Endodermal cell (in vitro differentiated cells): ENCODE data around the gene MAP9. TPM values are rescaled to one million over a fixed set of nuclear protein-coding genes. Genes with fewer than 3 reads are reported as not detected.

Experiments
- DNase-seq: peaks from one replicate; pipeline ENCODE4 v3.0.0-alpha.2; 2017
- H3K27ac ChIP-seq: 2 replicates; pipeline ENCODE4 v1.5.1; 2013; ENCODE audit warnings: mild to moderate bottlenecking, low read depth, low read length, moderate library complexity
- H3K27me3 ChIP-seq: 2 replicates; pipeline ENCODE4 v1.6.1; 2013; ENCODE audit warnings: mild to moderate bottlenecking, low read length, moderate library complexity; ENCODE audit not compliant: insufficient read depth, control insufficient read depth, poor library complexity, severe bottlenecking
- H3K36me3 ChIP-seq: 2 replicates; pipeline ENCODE4 v1.7.0; 2013; ENCODE audit warnings: mild to moderate bottlenecking, low read length, moderate library complexity; ENCODE audit not compliant: control insufficient read depth, insufficient read depth
- H3K4me1 ChIP-seq: one replicate; pipeline ENCODE4 v1.7.0; 2013; ENCODE audit warnings: low read length; ENCODE audit not compliant: control insufficient read depth, insufficient read depth
- H3K4me3 ChIP-seq: 2 replicates; pipeline ENCODE4 v1.5.1; 2013; ENCODE audit warnings: mild to moderate bottlenecking, low read length, moderate library complexity
- H3K9ac ChIP-seq: 2 replicates; pipeline ENCODE4 v1.6.1; 2013; ENCODE audit warnings: mild to moderate bottlenecking, low read length, moderate library complexity; ENCODE audit not compliant: poor library complexity, severe bottlenecking; ENCODE audit errors: extremely low read depth
- H3K9me3 ChIP-seq: 2 replicates; pipeline ENCODE4 v1.6.1; 2013; ENCODE audit warnings: mild to moderate bottlenecking, low read length, moderate library complexity; ENCODE audit not compliant: control insufficient read depth
- H3K27ac Mint-ChIP-seq: 2 replicates; pipeline ENCODE4 v1.8.0; 2020; ENCODE audit warnings: mixed read lengths
- H3K27me3 Mint-ChIP-seq: 2 replicates; pipeline ENCODE4 v1.8.0; 2021; ENCODE audit warnings: mild to moderate bottlenecking, mixed read lengths; ENCODE audit not compliant: insufficient read depth
- H3K36me3 Mint-ChIP-seq: 2 replicates; pipeline ENCODE4 v1.8.0; 2020; ENCODE audit warnings: low read depth, mixed read lengths
- H3K4me1 Mint-ChIP-seq: 2 replicates; pipeline ENCODE4 v1.8.0; 2020; ENCODE audit warnings: mixed read lengths
- H3K4me3 Mint-ChIP-seq: 2 replicates; pipeline ENCODE4 v1.8.0; 2020; ENCODE audit warnings: mild to moderate bottlenecking, moderate library complexity, mixed read lengths
- H3K9me3 Mint-ChIP-seq: 2 replicates; pipeline ENCODE4 v1.8.0; 2020; ENCODE audit warnings: mild to moderate bottlenecking, mixed read lengths
- WGBS, 2 experiments: methylation state at CpG; one replicate each; pipeline versions ENCODE4 v1.1.5 to v1.1.7; 2013; ENCODE audit warnings: missing lambda C conversion rate in 2 of 2, mixed read lengths in 1 of 2; ENCODE audit not compliant: insufficient coverage in 1 of 2, insufficient read length in 1 of 2; 5-methylcytosine and 5-hydroxymethylcytosine counted together
- total RNA-seq, 2 donors: library from RNA; stranded (reverse); fragmentation: NEBNext Ultra II Directional in 1 of 2; extraction: Animal tissue kit (Norgen Biotek cat#: 25700) in 1 of 2; gene quantifications; 2 replicates in 1 of 2; 3 replicates in 1 of 2; pipeline ENCODE4 v1.2.1, GENCODE V29; 2021
- TF ChIP-seq, protein P1 (sequence below): fragments of 200-600 bp; sonication (generic); conservative IDR thresholded peaks from 2 replicates; pipeline ENCODE4 v1.5.0; 2021; ENCODE audit warnings: antibody characterized with exemption, mild to moderate bottlenecking

Gene MAP9
- total RNA-seq, 2 donors from 2014 or later: 26.4 to 39.0 TPM

DNA sequence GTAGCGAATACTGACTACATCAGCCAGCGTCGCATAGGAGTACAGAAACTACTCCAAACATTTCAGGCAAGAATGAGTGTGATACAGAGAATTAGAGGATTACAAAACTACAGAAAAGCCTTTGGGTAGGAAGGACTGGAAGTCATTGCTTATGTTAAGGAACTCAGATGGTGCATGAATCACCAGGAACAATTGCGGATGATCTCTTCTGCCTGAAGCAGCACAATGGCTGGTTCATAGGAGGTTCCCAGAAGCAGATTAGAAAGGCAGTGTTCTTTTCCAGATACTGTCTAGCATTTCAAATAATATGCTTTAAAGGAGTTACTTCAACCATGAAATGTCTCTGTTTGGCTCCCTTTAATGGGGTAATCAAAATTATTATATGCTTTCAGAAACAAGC, 42.5 kb upstream of the MAP9 start:
- TF ChIP-seq, protein P1, sequence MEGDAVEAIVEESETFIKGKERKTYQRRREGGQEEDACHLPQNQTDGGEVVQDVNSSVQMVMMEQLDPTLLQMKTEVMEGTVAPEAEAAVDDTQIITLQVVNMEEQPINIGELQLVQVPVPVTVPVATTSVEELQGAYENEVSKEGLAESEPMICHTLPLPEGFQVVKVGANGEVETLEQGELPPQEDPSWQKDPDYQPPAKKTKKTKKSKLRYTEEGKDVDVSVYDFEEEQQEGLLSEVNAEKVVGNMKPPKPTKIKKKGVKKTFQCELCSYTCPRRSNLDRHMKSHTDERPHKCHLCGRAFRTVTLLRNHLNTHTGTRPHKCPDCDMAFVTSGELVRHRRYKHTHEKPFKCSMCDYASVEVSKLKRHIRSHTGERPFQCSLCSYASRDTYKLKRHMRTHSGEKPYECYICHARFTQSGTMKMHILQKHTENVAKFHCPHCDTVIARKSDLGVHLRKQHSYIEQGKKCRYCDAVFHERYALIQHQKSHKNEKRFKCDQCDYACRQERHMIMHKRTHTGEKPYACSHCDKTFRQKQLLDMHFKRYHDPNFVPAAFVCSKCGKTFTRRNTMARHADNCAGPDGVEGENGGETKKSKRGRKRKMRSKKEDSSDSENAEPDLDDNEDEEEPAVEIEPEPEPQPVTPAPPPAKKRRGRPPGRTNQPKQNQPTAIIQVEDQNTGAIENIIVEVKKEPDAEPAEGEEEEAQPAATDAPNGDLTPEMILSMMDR: no peak
- H3K9me3 Mint-ChIP-seq: peaks cover 19% of the 10 kb centered on the region
- no peaks in the 10 kb centered on the region for H3K4me1 ChIP-seq
- no peaks in the 10 kb centered on the region for H3K36me3 Mint-ChIP-seq
- H3K4me3 ChIP-seq: no peak overlapping the region
- H3K27ac Mint-ChIP-seq: no peak overlapping the region
- no peaks in the 10 kb centered on the region for H3K36me3 ChIP-seq
- peaks cover 77% of the 10 kb centered on the region for H3K27me3 Mint-ChIP-seq
- peaks cover 4% of the 10 kb centered on the region for H3K9me3 ChIP-seq
- no peak overlapping the region for H3K9ac ChIP-seq
- WGBS, 2 experiments: 90 to 95% methylated on average over 2 to 4 of the region's 4 CpGs
- no peak for DNase-seq
- no peaks in the 10 kb centered on the region for H3K4me1 Mint-ChIP-seq
- no peak overlapping the region for H3K4me3 Mint-ChIP-seq
- H3K27me3 ChIP-seq: peaks cover 62% of the 10 kb centered on the region
- no peak overlapping the region for H3K27ac ChIP-seq

DNA sequence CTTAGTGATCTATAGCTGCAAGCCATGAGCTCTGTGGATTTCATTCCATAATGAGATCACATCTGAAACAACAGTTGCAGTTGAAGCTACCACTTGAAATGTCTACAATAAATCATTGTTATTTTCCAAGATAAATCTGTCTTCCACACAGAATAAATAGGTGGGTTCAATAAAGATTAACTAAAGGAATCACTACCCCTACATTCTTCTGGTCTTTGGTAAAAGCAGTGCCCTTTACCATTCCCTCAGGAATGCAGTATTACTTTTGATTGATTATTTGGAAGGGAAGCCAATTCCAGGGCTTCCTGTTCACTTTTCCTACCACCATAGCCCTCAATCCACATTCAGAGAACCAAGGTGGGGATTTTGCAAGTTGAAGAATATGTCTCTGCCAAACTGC, 38.9 kb upstream of the MAP9 start:
- Histone ChIP-seq H3K9ac (no peak overlapping the region), H3K27me3 (peaks cover 63% of the 10 kb centered on the region), H3K4me1 (no peaks in the 10 kb centered on the region), H3K4me3 (no peak overlapping the region), H3K27ac (no peak overlapping the region), H3K36me3 (no peaks in the 10 kb centered on the region), H3K9me3 (no peaks in the 10 kb centered on the region)
- TF ChIP-seq, protein P1: no peak
- Mint-ChIP-seq H3K9me3 (no peaks in the 10 kb centered on the region), H3K27ac (no peak overlapping the region), H3K4me1 (peaks cover 6% of the 10 kb centered on the region), H3K36me3 (no peaks in the 10 kb centered on the region), H3K27me3 (peaks cover 67% of the 10 kb centered on the region), H3K4me3 (no peak overlapping the region)
- no peak for DNase-seq

DNA sequence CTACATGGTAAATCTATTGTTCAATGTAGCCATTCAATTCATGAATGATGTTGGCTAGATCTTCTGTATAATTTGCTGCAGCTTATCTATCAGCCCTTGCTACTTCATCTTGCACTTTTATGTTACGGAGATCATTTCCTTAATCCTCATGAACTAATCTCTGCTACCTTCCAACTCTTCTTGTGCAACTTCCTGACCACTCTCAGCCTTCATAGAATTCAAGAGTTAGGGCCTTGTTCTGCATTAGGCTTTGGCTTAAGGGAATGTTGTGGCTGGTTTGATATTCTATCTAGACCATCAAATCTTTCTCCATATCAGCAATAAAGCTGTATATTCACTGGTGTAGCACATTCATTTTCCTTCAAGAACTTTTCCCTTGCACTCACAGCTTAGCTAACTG, 36.7 kb upstream of the MAP9 start:
- H3K4me3 Mint-ChIP-seq: no peak overlapping the region
- peaks cover 6% of the 10 kb centered on the region for H3K4me1 Mint-ChIP-seq
- WGBS, 2 experiments: 85% methylated on average over 1 of the region's 1 CpG; no CpG with 5 or more reads in 1 of the 2 experiments
- H3K36me3 Mint-ChIP-seq: no peaks in the 10 kb centered on the region
- TF ChIP-seq, protein P1: no peak
- no peak overlapping the region for H3K27ac Mint-ChIP-seq
- no peak for DNase-seq
- H3K9ac ChIP-seq: no peak overlapping the region
- H3K27me3 Mint-ChIP-seq: peaks cover 69% of the 10 kb centered on the region
- no peaks in the 10 kb centered on the region for H3K4me1 ChIP-seq
- no peaks in the 10 kb centered on the region for H3K9me3 Mint-ChIP-seq
- H3K9me3 ChIP-seq: no peaks in the 10 kb centered on the region
- H3K36me3 ChIP-seq: no peaks in the 10 kb centered on the region
- H3K27ac ChIP-seq: no peak overlapping the region
- no peak overlapping the region for H3K4me3 ChIP-seq
- H3K27me3 ChIP-seq: peaks cover 81% of the 10 kb centered on the region
